ENCODE results near the gene CCDC88C. TPM values are rescaled to one million over a fixed set of nuclear protein-coding genes. Genes with fewer than 3 reads are reported as not detected.

Gene CCDC88C
- total RNA-seq, 2 donors from 2014 or later, result 4.0 to 4.4 TPM

DNA sequence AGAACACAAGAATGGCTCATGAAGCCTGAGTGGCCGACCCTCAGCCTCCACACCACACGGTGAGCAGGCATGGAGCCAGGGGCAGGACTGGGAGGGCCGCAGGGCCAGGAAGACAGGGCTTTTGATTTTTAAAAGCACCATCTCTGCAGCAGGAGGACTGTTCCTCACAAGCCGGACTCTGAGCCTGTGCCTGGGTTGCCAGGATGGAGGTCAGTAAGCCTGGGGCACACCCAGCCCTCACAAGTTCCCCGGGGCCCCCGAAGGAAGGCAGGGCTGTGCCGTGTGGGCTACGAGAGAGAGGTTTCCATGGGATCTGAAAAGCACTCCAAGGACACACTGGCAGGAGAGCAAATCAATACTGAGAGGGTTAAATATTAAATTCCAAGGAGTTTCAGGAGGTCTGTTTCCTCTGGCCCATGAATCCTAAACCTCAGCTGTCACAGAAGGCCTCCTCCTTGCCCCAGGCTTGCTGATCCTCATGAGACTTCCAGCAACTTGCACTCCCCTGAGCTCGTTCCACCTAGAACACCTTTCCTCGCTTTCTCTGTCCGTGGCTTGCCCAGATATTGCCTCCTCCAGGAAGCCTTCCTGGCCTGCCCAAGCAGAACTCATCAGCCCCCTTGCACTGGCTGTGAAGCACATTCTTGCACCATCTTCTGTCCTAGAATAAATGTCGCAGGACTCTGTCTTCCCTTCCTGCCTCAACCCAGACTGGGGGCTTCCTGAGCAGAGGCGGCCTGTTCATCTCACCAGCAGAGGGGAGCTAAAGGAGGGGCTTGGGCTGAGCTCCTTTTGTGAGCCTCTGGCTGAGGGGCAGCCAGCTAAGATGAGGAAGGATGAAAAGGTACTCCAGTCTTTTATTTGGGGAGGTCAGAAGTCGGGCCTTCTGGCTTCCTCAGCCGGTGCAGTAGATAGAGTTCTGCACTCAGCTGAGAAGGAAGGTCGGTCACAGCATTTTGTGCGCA, 64.6 kb downstream of the CCDC88C start:
- no peaks in the 10 kb centered on the region for H3K9me3 ChIP-seq
- H3K4me3 ChIP-seq, result no peak overlapping the region
- H3K4me1 ChIP-seq, result peaks cover 0 to 28% of the 10 kb centered on the region in 2 donors
- H3K27ac ChIP-seq, result peak overlapping the region in 1 of 2 donors; percentile 16
- no peak for DNase-seq (ENCODE audit: low spot score)
- TF ChIP-seq, protein P1, sequence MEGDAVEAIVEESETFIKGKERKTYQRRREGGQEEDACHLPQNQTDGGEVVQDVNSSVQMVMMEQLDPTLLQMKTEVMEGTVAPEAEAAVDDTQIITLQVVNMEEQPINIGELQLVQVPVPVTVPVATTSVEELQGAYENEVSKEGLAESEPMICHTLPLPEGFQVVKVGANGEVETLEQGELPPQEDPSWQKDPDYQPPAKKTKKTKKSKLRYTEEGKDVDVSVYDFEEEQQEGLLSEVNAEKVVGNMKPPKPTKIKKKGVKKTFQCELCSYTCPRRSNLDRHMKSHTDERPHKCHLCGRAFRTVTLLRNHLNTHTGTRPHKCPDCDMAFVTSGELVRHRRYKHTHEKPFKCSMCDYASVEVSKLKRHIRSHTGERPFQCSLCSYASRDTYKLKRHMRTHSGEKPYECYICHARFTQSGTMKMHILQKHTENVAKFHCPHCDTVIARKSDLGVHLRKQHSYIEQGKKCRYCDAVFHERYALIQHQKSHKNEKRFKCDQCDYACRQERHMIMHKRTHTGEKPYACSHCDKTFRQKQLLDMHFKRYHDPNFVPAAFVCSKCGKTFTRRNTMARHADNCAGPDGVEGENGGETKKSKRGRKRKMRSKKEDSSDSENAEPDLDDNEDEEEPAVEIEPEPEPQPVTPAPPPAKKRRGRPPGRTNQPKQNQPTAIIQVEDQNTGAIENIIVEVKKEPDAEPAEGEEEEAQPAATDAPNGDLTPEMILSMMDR (IDR thresholded peaks at IDR 0.05), result no peak
- no peaks in the 10 kb centered on the region for H3K27me3 ChIP-seq
- H3K36me3 ChIP-seq, result no peaks in the 10 kb centered on the region

DNA sequence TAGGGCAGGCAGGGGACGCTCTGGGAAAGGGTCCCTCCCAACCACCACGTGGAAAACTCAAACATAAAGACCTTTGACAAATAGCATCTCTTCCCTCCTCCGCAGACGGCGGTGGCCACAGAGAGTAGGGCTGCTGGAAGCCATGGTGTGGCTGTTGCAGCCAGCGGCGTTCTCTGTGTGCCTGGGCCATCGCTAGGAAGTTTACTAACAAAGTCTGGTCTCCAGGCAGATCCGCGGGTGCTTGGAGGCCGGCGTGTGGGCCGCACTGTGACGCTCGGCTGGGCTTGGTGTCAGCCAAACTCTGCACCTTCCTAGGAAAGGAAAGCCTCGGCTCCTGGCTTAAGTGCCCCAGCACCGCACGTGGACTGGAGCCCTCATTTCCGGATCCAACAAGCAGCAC, 65.6 kb downstream of the CCDC88C start:
- no peaks in the 10 kb centered on the region for H3K36me3 ChIP-seq
- no peaks in the 10 kb centered on the region for H3K27me3 ChIP-seq
- H3K4me1 ChIP-seq, result peaks cover 0 to 28% of the 10 kb centered on the region in 2 donors
- no peaks in the 10 kb centered on the region for H3K9me3 ChIP-seq
- no peak for DNase-seq (ENCODE audit: low spot score)
- H3K4me3 ChIP-seq, result no peak overlapping the region
- H3K27ac ChIP-seq, result no peak overlapping the region
- TF ChIP-seq, protein P1 (IDR thresholded peaks at IDR 0.05), result no peak

DNA sequence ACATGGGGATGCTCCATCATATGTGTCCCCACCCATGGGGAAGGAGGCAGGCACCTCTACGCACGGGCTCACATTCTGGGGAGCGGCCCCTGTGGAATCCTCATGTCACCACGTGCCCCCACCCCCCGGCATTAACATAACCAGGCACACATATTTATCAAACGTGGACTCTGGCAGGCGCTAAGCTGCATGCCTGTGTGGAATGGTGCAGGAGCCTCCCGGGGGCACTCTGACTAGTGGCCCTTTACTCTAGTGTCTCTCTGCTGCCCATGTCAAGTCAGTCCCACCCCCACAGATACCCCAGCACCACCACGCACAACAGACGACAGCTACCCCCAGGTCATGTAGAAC, 66.1 kb downstream of the CCDC88C start:
- H3K4me3 ChIP-seq, result no peak overlapping the region
- TF ChIP-seq, protein P1 (IDR thresholded peaks at IDR 0.05), result no peak
- H3K27me3 ChIP-seq, result no peaks in the 10 kb centered on the region
- no peak for DNase-seq (ENCODE audit: low spot score)
- no peak overlapping the region for H3K27ac ChIP-seq
- no peaks in the 10 kb centered on the region for H3K9me3 ChIP-seq
- H3K36me3 ChIP-seq, result no peaks in the 10 kb centered on the region
- H3K4me1 ChIP-seq, result peaks cover 0 to 28% of the 10 kb centered on the region in 2 donors

DNA sequence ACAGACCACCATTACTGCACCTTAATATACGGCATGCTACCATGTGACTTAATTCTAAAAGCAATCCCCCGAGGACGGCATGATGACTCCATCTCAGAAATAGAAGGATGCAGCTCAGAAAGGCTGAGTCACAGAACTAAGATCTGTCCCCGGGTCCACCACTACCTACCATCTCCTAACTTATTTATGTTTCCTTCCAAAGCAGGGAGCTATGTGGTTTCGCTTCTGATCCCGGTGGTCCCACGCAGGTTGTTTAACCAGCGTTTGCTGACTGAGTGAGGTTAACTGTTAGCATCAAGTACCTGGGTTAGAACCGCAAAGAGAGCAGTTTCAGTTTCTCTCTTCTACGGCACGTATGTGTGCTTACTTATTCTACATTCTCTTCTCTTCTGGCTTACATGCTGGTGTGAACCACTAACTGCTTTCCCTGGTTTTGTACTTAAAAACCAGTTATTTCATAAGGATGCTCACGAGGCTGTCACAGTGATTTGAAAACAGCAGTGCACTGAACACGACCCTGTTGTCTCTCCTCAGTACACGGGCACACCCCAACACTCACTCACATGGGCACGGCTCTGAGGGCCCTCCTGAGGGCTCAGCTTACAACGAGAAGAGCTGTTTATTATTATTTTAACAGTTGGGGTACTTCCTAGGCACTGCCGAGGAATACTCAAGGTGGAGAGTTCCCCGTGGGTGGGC, 66.7 kb downstream of the CCDC88C start:
- no peaks in the 10 kb centered on the region for H3K9me3 ChIP-seq
- no peaks in the 10 kb centered on the region for H3K27me3 ChIP-seq
- peaks cover 0 to 28% of the 10 kb centered on the region in 2 donors for H3K4me1 ChIP-seq
- H3K27ac ChIP-seq, result peak overlapping the region in 1 of 2 donors; percentile 1
- TF ChIP-seq, protein P1 (IDR thresholded peaks at IDR 0.05), result no peak
- H3K4me3 ChIP-seq, result no peak overlapping the region
- DNase-seq (ENCODE audit: low spot score), result no peak
- H3K36me3 ChIP-seq, result no peaks in the 10 kb centered on the region

DNA sequence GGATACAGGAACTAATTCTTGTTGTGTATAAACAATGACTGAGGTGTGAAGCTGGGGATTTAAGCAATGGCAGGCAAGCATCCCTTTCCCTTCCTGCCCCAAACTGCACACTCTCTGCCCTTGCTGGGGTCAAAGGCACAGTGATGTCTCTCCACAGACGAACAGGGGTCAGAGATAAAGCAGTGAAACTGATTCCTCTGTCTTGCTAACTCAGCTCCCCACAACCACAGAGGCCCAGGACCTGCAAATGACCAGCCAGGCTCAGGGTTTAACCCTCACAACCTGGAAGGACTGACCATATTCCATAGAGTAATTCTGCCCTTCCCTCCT, 67.2 kb downstream of the CCDC88C start:
- TF ChIP-seq, protein P1 (IDR thresholded peaks at IDR 0.05), result no peak
- Histone ChIP-seq H3K27me3 (no peaks in the 10 kb centered on the region), H3K4me1 (peaks cover 0 to 28% of the 10 kb centered on the region in 2 donors), H3K36me3 (no peaks in the 10 kb centered on the region), H3K9me3 (no peaks in the 10 kb centered on the region), H3K4me3 (no peak overlapping the region), H3K27ac (peak overlapping the region in 1 of 2 donors; percentile 1)
- DNase-seq (ENCODE audit: low spot score), result no peak

Data from right atrium auricular region (tissue), 2 donors.